ENCODE data around the gene RBP4. TPM values are rescaled to one million over a fixed set of nuclear protein-coding genes. Genes with fewer than 3 reads are reported as not detected.

RBP4 gene
- total RNA-seq, 2 donors from 2014 or later = 22.1 to 136 TPM

DNA sequence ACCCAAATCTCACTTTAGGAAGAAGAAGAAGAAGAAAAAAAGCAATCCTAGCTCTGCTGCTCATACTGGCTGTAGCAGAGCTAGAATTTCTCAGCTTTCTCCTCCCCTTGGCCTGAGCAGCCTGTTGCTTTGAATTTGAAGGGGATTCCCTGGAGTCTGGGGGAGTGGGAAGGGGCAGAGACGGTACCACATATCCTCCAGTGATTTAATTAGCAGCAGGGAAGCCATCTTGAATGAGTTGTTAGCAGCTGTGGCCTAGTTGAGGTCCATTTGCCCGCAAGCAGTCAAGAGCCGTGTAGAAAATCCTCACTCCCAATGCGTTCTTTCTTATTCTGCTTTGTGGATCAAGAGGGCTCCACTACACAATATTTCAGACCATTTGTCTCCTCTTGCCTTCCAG lies 27.8 kb upstream of the RBP4 start:
- DNase-seq (no peak), ATAC-seq (no peak)
- no peaks in the 10 kb centered on the region for H3K4me1 ChIP-seq
- H3K27ac ChIP-seq = no peak overlapping the region
- WGBS, 2 donors = 78 to 82% methylated on average over 4 of the region's 4 CpGs
- TF ChIP-seq, protein P1, sequence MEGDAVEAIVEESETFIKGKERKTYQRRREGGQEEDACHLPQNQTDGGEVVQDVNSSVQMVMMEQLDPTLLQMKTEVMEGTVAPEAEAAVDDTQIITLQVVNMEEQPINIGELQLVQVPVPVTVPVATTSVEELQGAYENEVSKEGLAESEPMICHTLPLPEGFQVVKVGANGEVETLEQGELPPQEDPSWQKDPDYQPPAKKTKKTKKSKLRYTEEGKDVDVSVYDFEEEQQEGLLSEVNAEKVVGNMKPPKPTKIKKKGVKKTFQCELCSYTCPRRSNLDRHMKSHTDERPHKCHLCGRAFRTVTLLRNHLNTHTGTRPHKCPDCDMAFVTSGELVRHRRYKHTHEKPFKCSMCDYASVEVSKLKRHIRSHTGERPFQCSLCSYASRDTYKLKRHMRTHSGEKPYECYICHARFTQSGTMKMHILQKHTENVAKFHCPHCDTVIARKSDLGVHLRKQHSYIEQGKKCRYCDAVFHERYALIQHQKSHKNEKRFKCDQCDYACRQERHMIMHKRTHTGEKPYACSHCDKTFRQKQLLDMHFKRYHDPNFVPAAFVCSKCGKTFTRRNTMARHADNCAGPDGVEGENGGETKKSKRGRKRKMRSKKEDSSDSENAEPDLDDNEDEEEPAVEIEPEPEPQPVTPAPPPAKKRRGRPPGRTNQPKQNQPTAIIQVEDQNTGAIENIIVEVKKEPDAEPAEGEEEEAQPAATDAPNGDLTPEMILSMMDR (IDR thresholded peaks at IDR 0.05) = no peak
- no peak for TF ChIP-seq POLR2A (IDR thresholded peaks at IDR 0.05)
- H3K36me3 ChIP-seq (replicated peaks in 1 of 2; ENCODE audit: insufficient read depth in 1 of 2, low read depth in 2 of 2) = no peaks in the 10 kb centered on the region
- no peak overlapping the region for H3K4me3 ChIP-seq
- H3K9me3 ChIP-seq = no peaks in the 10 kb centered on the region
- intact Hi-C loops (cut with DNase I) = no loop called here
- H3K27me3 ChIP-seq = no peaks in the 10 kb centered on the region

DNA sequence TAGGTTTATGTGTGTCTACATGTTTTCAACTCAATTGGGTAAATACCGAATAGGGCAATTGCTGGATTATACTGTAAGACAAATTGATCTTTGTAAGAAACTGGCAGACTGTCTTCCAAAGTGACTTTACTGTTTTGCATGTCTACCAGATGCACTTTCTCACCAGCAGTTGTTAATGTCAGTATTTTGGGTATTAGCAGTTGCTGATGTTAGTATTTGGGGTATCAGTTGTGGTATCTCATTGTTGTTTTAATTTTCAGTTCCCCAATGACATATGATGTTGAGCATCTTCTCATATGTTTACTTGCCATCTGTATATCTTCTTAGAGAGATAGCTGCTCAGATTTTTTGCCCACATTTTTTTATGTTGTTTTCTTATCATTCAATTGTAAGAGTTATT lies 21.9 kb upstream of the RBP4 start:
- no peak overlapping the region for H3K4me3 ChIP-seq
- no peaks in the 10 kb centered on the region for H3K36me3 ChIP-seq (replicated peaks in 1 of 2; ENCODE audit: insufficient read depth in 1 of 2, low read depth in 2 of 2)
- no peak overlapping the region for H3K27ac ChIP-seq
- no peaks in the 10 kb centered on the region for H3K27me3 ChIP-seq
- TF ChIP-seq POLR2A (IDR thresholded peaks at IDR 0.05) = no peak
- intact Hi-C loops (cut with DNase I) = no loop called here
- 75 to 100% methylated on average over 1 of the region's 1 CpG for WGBS, 2 donors
- no peaks in the 10 kb centered on the region for H3K9me3 ChIP-seq
- ATAC-seq (no peak), DNase-seq (no peak)
- no peaks in the 10 kb centered on the region for H3K4me1 ChIP-seq

DNA sequence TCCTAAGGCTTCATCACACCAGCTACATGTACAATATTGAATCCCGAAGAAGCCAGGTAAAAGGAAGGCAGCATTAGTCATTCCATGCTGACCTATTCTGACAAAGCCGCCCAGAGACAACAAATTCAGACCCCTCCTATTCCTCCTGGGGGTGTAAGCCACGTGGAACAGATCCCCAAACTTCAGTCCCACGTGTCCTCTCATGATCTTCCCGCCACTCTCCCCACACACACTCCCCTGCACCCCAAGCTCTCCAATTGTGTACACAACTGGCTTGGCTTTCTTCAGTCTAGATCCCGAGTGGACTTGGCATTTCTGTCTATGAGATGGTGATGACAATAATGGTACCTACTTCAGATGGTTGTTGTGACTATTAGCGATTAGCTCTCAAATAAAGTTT lies 19.9 kb upstream of the RBP4 start:
- WGBS, 2 donors = 65 to 74% methylated on average over 7 of the region's 7 CpGs
- ATAC-seq (no peak), DNase-seq (no peak)
- Histone ChIP-seq H3K9me3 (no peaks in the 10 kb centered on the region), H3K4me3 (no peak overlapping the region), H3K4me1 (no peaks in the 10 kb centered on the region), H3K27me3 (no peaks in the 10 kb centered on the region), H3K27ac (no peak overlapping the region), H3K36me3 (replicated peaks in 1 of 2; ENCODE audit: insufficient read depth in 1 of 2, low read depth in 2 of 2) (no peaks in the 10 kb centered on the region)
- intact Hi-C loops (cut with DNase I) = no loop called here
- TF ChIP-seq, protein P1 (IDR thresholded peaks at IDR 0.05) = no peak
- TF ChIP-seq POLR2A (IDR thresholded peaks at IDR 0.05) = no peak

DNA sequence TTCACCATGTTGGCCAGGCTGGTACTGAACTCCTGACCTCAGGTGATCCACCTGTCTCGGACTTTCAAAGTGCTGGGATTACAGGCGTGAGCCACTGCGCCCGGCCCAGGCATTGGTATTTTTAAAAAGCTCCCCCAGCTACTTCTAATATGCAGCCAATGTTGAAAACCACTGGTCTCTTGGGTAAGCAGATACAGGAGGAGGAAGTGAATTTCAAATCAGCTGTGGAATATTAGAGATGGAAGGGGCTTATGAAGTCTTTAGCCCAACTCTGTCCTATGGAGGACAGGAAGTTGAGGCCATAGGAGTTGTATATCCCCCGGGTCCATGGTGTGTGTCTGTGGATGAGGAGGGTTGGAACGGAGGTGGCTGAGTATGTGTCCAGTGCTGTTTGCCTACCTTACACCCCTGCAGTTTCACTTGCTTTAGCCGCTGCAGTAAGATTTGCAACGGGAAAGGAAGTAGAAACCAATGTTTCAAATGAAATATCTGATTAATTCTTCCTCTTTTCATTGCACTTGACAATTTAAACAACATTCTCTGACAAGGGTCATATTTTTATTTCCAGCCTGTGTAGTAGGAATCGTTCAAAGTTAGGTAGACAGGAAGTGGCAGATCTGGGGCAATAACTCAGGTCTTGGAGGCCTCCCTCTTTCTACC lies 14.7 kb upstream of the RBP4 start:
- no peaks in the 10 kb centered on the region for H3K27me3 ChIP-seq
- ATAC-seq = no peak
- no peak for TF ChIP-seq POLR2A (IDR thresholded peaks at IDR 0.05)
- TF ChIP-seq, protein P1 (IDR thresholded peaks at IDR 0.05) = no peak
- no peak for DNase-seq
- intact Hi-C loops (cut with DNase I) = no loop called here
- no peaks in the 10 kb centered on the region for H3K9me3 ChIP-seq
- H3K4me3 ChIP-seq = no peak overlapping the region
- 67 to 73% methylated on average over 9 of the region's 9 CpGs for WGBS, 2 donors
- no peak overlapping the region for H3K27ac ChIP-seq
- H3K4me1 ChIP-seq = no peaks in the 10 kb centered on the region
- H3K36me3 ChIP-seq (replicated peaks in 1 of 2; ENCODE audit: insufficient read depth in 1 of 2, low read depth in 2 of 2) = no peaks in the 10 kb centered on the region

DNA sequence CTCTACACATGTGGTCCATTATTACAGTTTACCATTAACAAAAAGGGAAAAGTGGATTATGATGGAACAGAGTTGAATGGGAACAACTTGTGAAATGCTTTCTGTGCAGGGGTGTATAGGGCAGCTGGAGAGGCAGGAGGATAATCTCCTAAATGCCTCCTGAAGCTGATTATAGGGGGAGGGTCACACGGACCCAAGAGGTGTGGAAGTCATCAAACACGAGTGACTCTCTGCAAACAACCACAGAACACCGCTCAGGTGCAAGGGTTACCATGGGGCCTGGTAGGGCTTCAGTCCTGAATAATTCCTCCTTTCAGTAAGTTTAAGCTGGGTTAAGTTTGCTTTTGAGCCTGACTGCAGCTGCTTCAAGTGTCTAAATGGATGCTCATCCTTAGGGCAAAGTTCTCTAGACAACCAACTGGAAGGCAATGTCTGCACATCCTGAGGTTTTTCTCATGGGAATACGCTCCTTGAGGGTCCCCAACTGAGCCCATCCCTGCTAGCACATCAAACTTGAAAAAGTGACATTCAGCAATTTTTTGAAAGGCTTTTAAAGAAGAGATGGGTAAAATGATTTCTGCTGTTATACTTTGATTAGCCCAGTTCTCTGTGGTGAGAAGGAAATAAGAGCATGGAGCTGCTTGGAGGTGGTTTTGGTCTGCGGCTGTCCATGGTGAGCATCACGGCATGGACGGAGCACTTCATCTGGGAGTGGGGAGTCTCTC lies 13.2 kb upstream of the RBP4 start:
- Histone ChIP-seq H3K4me3 (no peak overlapping the region), H3K9me3 (no peaks in the 10 kb centered on the region), H3K36me3 (replicated peaks in 1 of 2; ENCODE audit: insufficient read depth in 1 of 2, low read depth in 2 of 2) (no peaks in the 10 kb centered on the region), H3K27me3 (no peaks in the 10 kb centered on the region), H3K27ac (no peak overlapping the region), H3K4me1 (no peaks in the 10 kb centered on the region)
- 62 to 70% methylated on average over 7 of the region's 7 CpGs for WGBS, 2 donors
- no peak for TF ChIP-seq POLR2A (IDR thresholded peaks at IDR 0.05)
- TF ChIP-seq, protein P1 (IDR thresholded peaks at IDR 0.05) = no peak
- no peak for DNase-seq
- intact Hi-C loops (cut with DNase I) = no loop called here
- no peak for ATAC-seq
